BLaER1 (cell line): ENCODE measurements around the gene PTGFRN.

Experiments used
- H3K27ac ChIP-seq: shearing (Covaris generic); formaldehyde crosslinking; 2 replicates; pipeline ENCODE4 v1.8.1; 2022
- H3K27me3 ChIP-seq: shearing (Covaris generic); formaldehyde crosslinking; 2 replicates; pipeline ENCODE4 v1.8.1; 2022
- H3K36me3 ChIP-seq: shearing (Covaris generic); formaldehyde crosslinking; 2 replicates; pipeline ENCODE4 v1.8.1; 2022
- H3K4me1 ChIP-seq: shearing (Covaris generic); formaldehyde crosslinking; 2 replicates; pipeline ENCODE4 v1.8.1; 2022
- H3K4me2 ChIP-seq: shearing (Covaris generic); formaldehyde crosslinking; 2 replicates; pipeline ENCODE4 v1.8.1; 2022
- H3K4me3 ChIP-seq: shearing (Covaris generic); formaldehyde crosslinking; 2 replicates; pipeline ENCODE4 v1.8.1; 2022
- H3K9ac ChIP-seq: shearing (Covaris generic); formaldehyde crosslinking; 2 replicates; pipeline ENCODE4 v1.8.1; 2022
- H3K9me3 ChIP-seq: shearing (Covaris generic); formaldehyde crosslinking; 2 replicates; pipeline ENCODE4 v1.8.1; 2022
- H4K20me1 ChIP-seq: shearing (Covaris generic); formaldehyde crosslinking; 2 replicates; pipeline ENCODE4 v1.8.1; 2022
- Cebpa-rat ChIP-seq: shearing (Covaris generic); IDR thresholded peaks from 2 replicates; pipeline ENCODE4 v1.8.1; 2022

PTGFRN gene

DNA sequence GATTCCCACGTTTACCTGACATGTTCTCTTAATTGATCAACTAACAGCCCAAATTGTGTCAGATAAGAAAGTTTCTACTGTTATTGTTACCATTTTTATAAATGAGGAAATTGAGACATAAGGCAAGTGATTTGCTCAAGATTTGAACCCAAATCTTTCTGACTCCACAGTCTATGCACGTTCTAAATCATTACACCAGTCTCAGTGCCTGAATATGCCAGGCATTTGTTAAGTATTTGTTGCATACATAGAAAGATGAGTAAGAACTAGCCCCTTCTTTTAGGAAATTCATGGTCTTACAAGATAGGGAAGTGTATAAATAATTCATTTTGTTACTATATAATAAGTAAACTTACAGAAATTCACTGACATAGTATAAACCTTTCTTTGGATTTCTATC is 84.7 kb downstream of the PTGFRN start:
- no peak overlapping the region for H3K9ac ChIP-seq
- H4K20me1 ChIP-seq, result no peaks in the 10 kb centered on the region
- no peak overlapping the region for H3K4me3 ChIP-seq
- no peaks in the 10 kb centered on the region for H3K36me3 ChIP-seq
- no peaks in the 10 kb centered on the region for H3K4me1 ChIP-seq
- no peak overlapping the region for H3K27ac ChIP-seq
- H3K9me3 ChIP-seq, result no peaks in the 10 kb centered on the region
- no peak overlapping the region for H3K4me2 ChIP-seq
- TF ChIP-seq Cebpa-rat, result no peak
- H3K27me3 ChIP-seq, result no peaks in the 10 kb centered on the region

DNA sequence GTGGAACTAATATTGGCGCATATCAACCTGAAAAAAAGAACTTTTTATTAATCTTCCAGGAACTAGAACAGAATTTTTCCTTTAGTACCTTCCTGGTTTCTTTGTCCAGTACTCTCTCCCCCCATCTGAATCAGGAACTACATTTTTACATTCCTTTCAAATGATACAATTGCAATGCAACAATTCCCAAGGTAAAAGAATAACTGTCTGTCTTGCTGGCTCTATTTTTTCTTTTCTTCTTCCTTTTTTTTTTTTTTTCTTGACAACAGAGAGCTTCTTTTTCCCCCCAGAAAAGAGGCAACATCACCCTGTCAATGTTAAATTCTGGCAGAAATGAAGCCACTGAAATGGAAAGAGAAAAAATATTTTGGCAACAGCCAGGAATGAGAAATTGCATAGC is 87.3 kb downstream of the PTGFRN start:
- H3K27me3 ChIP-seq, result no peaks in the 10 kb centered on the region
- H3K9ac ChIP-seq, result no peak overlapping the region
- no peak overlapping the region for H3K4me3 ChIP-seq
- H3K36me3 ChIP-seq, result no peaks in the 10 kb centered on the region
- no peaks in the 10 kb centered on the region for H3K9me3 ChIP-seq
- no peak overlapping the region for H3K27ac ChIP-seq
- no peaks in the 10 kb centered on the region for H3K4me1 ChIP-seq
- no peak overlapping the region for H3K4me2 ChIP-seq
- H4K20me1 ChIP-seq, result no peaks in the 10 kb centered on the region
- TF ChIP-seq Cebpa-rat, result no peak

DNA sequence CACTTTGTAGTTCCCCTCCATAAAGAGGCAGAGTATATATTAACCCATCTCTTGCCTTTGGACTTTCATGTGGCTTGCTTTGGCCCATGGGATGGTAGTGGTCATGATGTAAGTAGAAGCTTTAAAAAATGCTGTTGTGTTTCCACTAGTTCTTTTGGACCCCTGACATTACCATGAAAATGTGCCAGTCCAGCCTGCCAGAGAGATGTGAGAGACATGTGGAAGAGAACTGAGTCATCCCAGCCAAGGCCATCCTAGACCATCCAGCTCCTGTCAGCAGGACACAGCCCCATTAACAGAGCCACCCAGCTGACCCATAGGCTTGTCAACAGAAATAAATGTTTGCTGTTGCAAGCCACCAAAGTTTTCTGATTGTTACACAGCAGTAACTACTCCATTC is 87.9 kb downstream of the PTGFRN start:
- Histone ChIP-seq H3K4me3 (no peak overlapping the region), H3K4me2 (no peak overlapping the region), H3K36me3 (no peaks in the 10 kb centered on the region), H3K9ac (no peak overlapping the region), H4K20me1 (no peaks in the 10 kb centered on the region), H3K27ac (no peak overlapping the region), H3K9me3 (no peaks in the 10 kb centered on the region), H3K27me3 (no peaks in the 10 kb centered on the region), H3K4me1 (no peaks in the 10 kb centered on the region)
- TF ChIP-seq Cebpa-rat, result no peak

DNA sequence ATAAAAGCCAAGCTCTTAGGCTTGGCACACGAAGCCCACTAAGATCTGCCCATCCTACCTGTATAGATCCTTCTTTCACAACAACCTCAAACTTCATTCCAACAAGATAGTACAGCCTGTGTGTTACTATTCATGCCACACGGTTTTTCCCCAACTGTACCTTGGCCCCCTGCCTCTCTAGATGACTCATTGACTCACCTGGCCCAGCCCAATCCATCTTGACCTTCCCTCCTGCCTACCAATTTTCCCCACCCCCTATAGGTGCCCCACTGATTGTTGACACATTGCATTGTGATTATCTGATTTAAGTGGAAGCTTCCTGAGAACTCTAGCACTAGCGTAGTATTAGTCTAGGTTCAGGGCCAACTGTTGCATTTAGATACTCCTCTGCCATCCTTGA is 89.9 kb downstream of the PTGFRN start:
- Histone ChIP-seq H3K4me1 (no peaks in the 10 kb centered on the region), H3K9me3 (no peaks in the 10 kb centered on the region), H3K9ac (no peak overlapping the region), H3K27me3 (no peaks in the 10 kb centered on the region), H4K20me1 (no peaks in the 10 kb centered on the region), H3K36me3 (no peaks in the 10 kb centered on the region), H3K4me3 (no peak overlapping the region), H3K27ac (no peak overlapping the region), H3K4me2 (no peak overlapping the region)
- no peak for TF ChIP-seq Cebpa-rat

- no peaks in the 10 kb centered on the region for H3K36me3 ChIP-seq
- H4K20me1 ChIP-seq, result no peaks in the 10 kb centered on the region
- no peaks in the 10 kb centered on the region for H3K9me3 ChIP-seq
- no peaks in the 10 kb centered on the region for H3K4me1 ChIP-seq
- no peak overlapping the region for H3K4me2 ChIP-seq
- H3K27ac ChIP-seq, result no peak overlapping the region
- no peak overlapping the region for H3K4me3 ChIP-seq
- H3K27me3 ChIP-seq, result no peaks in the 10 kb centered on the region
- H3K9ac ChIP-seq, result no peak overlapping the region
- TF ChIP-seq Cebpa-rat, result no peak
These were observed 90.4 kb downstream of the PTGFRN start for GRCh38 chr1:117000142-117000541.

DNA sequence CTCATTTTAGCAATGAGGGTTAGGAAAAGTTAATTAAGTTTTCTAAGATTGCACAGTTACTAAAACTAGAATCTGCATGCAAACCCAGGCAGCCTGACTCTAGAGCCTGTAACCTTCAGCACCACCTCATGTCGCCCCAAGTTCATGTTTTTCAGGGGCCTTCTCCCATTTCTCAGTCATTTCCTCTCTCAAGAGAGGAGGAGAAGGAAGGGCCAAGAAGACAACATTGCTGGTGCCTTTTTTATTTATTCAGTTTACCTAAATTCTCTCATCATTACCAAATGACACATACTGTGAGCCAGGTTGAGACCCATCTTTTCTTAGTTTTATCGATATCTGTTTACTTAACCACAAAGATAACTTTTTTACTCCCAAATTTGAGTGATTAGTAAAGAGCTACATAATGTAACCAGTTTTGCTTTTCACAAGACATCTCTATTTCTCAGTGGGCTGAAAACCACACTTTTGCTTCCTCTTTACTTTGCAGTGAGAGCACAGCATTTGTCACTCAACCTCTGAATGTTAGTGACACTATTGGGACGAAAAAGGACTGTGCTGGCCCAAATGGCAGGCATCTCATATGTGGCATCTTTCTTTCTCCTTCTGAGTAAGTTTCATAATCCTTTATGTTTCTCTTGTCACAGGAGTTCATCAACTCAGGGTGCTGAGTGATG is 91.7 kb downstream of the PTGFRN start, which contains the start of gene CD101:
TSS of gene CD101 (plus strand) at position 507 of the 674 bp plus-strand sequence. CDS start at position 565, 58 bp downstream.
- H3K36me3 ChIP-seq, result no peaks in the 10 kb centered on the region
- H3K9me3 ChIP-seq, result no peaks in the 10 kb centered on the region
- no peak within 1 kb of the TSS for H3K4me3 ChIP-seq
- no peak for TF ChIP-seq Cebpa-rat
- no peaks in the 10 kb centered on the region for H4K20me1 ChIP-seq
- H3K9ac ChIP-seq, result no peak within 1 kb of the TSS
- no peaks in the 10 kb centered on the region for H3K27me3 ChIP-seq
- H3K4me1 ChIP-seq, result no peaks in the 10 kb centered on the region
- no peak within 1 kb of the TSS for H3K27ac ChIP-seq
- no peak within 1 kb of the TSS for H3K4me2 ChIP-seq

- H3K36me3 ChIP-seq, result no peaks in the 10 kb centered on the region
These were observed 93.6 kb downstream of the PTGFRN start for GRCh38 chr1:117003223-117003875.

DNA sequence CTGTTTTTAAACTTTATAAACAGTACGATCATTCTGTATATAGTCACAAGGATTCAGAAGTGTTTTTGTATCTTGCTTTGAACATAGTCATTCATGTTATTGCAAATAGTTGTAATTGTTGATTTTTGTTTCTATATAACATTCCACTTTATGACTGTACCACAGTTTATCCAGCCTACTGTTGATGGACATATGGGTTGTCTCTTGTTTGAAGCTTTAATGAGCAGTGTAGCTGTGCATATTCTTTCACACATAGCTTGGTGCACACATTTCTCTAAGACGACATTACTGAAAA is 98.0 kb downstream of the PTGFRN start:
- Histone ChIP-seq H4K20me1 (no peaks in the 10 kb centered on the region), H3K9me3 (no peaks in the 10 kb centered on the region), H3K4me1 (peaks cover 10% of the 10 kb centered on the region), H3K36me3 (no peaks in the 10 kb centered on the region), H3K27ac (no peak overlapping the region), H3K9ac (no peak overlapping the region), H3K4me3 (no peak overlapping the region), H3K27me3 (no peaks in the 10 kb centered on the region), H3K4me2 (no peak overlapping the region)
- no peak for TF ChIP-seq Cebpa-rat

More at GRCh38 chr1:117003223-117003875, 93.6 kb downstream of the PTGFRN start:
- H3K9ac ChIP-seq, result no peak overlapping the region
- no peaks in the 10 kb centered on the region for H3K27me3 ChIP-seq
- H3K27ac ChIP-seq, result no peak overlapping the region
- no peak overlapping the region for H3K4me2 ChIP-seq
- H3K4me3 ChIP-seq, result no peak overlapping the region
- no peaks in the 10 kb centered on the region for H4K20me1 ChIP-seq
- H3K9me3 ChIP-seq, result no peaks in the 10 kb centered on the region
- no peaks in the 10 kb centered on the region for H3K4me1 ChIP-seq
- no peak for TF ChIP-seq Cebpa-rat

- Histone ChIP-seq H3K4me1 (peaks cover 10% of the 10 kb centered on the region), H3K9me3 (no peaks in the 10 kb centered on the region), H4K20me1 (no peaks in the 10 kb centered on the region), H3K27ac (no peak overlapping the region), H3K27me3 (no peaks in the 10 kb centered on the region), H3K9ac (no peak overlapping the region), H3K36me3 (no peaks in the 10 kb centered on the region), H3K4me2 (no peak overlapping the region), H3K4me3 (no peak overlapping the region)
- TF ChIP-seq Cebpa-rat, result no peak
These were observed 98.9 kb downstream of the PTGFRN start for GRCh38 chr1:117008656-117009055.

- no peaks in the 10 kb centered on the region for H4K20me1 ChIP-seq
- H3K4me1 ChIP-seq, result peaks cover 10% of the 10 kb centered on the region
- H3K4me3 ChIP-seq, result no peak overlapping the region
- H3K36me3 ChIP-seq, result no peaks in the 10 kb centered on the region
- no peaks in the 10 kb centered on the region for H3K9me3 ChIP-seq
- H3K9ac ChIP-seq, result no peak overlapping the region
- H3K27ac ChIP-seq, result no peak overlapping the region
- H3K27me3 ChIP-seq, result no peaks in the 10 kb centered on the region
- peak overlapping the region; percentile 36 for H3K4me2 ChIP-seq
- TF ChIP-seq Cebpa-rat, result no peak
These were observed 99.4 kb downstream of the PTGFRN start for GRCh38 chr1:117009132-117009531.
